Naive thymus-derived CD4-positive, alpha-beta T cell (primary cell): ENCODE results near the gene ENTHD1. TPM values are rescaled to one million over a fixed set of nuclear protein-coding genes. Genes with fewer than 3 reads are reported as not detected.
A peak's percentile ranks its signal among the peaks of the same experiment; 100 is the strongest.

Experiments
- ATAC-seq: fragments of 150-1000 bp; cut with Tn5 transposase; 2 replicates; pipeline ENCODE4 v1.10.0; 2021; ENCODE audit warnings: mild to moderate bottlenecking, moderate library complexity
- CTCF ChIA-PET: fragments of 350-600 bp; sonication (Branson Sonifier 250); formaldehyde crosslinking; loops from one replicate; lab custom pipeline; 2021; ENCODE audit warnings: antibody characterized with exemption; lab: Charles Lee
- POLR2A ChIA-PET: fragments of 350-600 bp; sonication (Branson Sonifier 250); formaldehyde crosslinking; loops from one replicate; lab custom pipeline; 2021; ENCODE audit warnings: antibody characterized with exemption, inconsistent platforms; lab: Charles Lee
- DNase-seq, 9 donors: peaks; one replicate each; pipeline versions ENCODE4 v3.0.0 to v3.0.0-alpha.2; 2020 to 2022; ENCODE audit warnings: mixed read lengths in 1 of 9
- H3K27ac ChIP-seq: one replicate; pipeline ENCODE4 v1.7.0; 2013; ENCODE audit warnings: mild to moderate bottlenecking, low read depth, low read length, moderate library complexity
- H3K27me3 ChIP-seq, 2 donors: one replicate each; pipeline ENCODE4 v1.7.0; 2013; ENCODE audit warnings: low read length in 2 of 2, mild to moderate bottlenecking in 2 of 2, moderate library complexity in 2 of 2; ENCODE audit not compliant: control insufficient read depth in 2 of 2, insufficient read depth in 2 of 2
- H3K36me3 ChIP-seq, 3 experiments: 1 replicate in 2 of 3; 2 replicates in 1 of 3; pipeline ENCODE4 v1.7.0; 2013; ENCODE audit warnings: low read length in 3 of 3, mild to moderate bottlenecking in 3 of 3, moderate library complexity in 1 of 3; ENCODE audit not compliant: insufficient read depth in 3 of 3, control insufficient read depth in 2 of 3
- H3K4me1 ChIP-seq, 2 donors: one replicate each; pipeline ENCODE4 v1.7.0; 2013; ENCODE audit warnings: low read length in 2 of 2, mild to moderate bottlenecking in 2 of 2, moderate library complexity in 1 of 2; ENCODE audit not compliant: control insufficient read depth in 2 of 2, insufficient read depth in 2 of 2
- H3K4me3 ChIP-seq: 2 replicates; pipeline ENCODE4 v1.7.0; 2013; ENCODE audit warnings: mild to moderate bottlenecking, low read length
- H3K9me3 ChIP-seq, 3 experiments: 1 replicate in 2 of 3; 2 replicates in 1 of 3; pipeline ENCODE4 v1.7.0; 2013; ENCODE audit warnings: low read length in 3 of 3; ENCODE audit not compliant: control insufficient read depth in 2 of 3
- H3K27ac Mint-ChIP-seq, 9 donors: one replicate each; pipeline ENCODE4 v1.8.0; 2020 to 2022; ENCODE audit warnings: mixed read lengths in 9 of 9, mild to moderate bottlenecking in 8 of 9, moderate library complexity in 5 of 9, inconsistent platforms in 2 of 9
- H3K27me3 Mint-ChIP-seq, 5 donors: one replicate each; pipeline ENCODE4 v1.8.0; 2021 to 2022; ENCODE audit warnings: mixed read lengths in 5 of 5, mild to moderate bottlenecking in 1 of 5
- H3K36me3 Mint-ChIP-seq, 5 donors: one replicate each; pipeline ENCODE4 v1.8.0; 2020 to 2022; ENCODE audit warnings: mixed read lengths in 5 of 5, mild to moderate bottlenecking in 3 of 5, inconsistent platforms in 1 of 5
- H3K4me1 Mint-ChIP-seq, 7 donors: one replicate each; pipeline ENCODE4 v1.8.0; 2020 to 2022; ENCODE audit warnings: mixed read lengths in 7 of 7, mild to moderate bottlenecking in 3 of 7, inconsistent platforms in 1 of 7
- H3K4me3 Mint-ChIP-seq, 10 donors: one replicate each; pipeline ENCODE4 v1.8.0; 2020 to 2022; ENCODE audit warnings: mild to moderate bottlenecking in 10 of 10, mixed read lengths in 10 of 10, moderate library complexity in 6 of 10, inconsistent platforms in 2 of 10
- H3K9me3 Mint-ChIP-seq, 11 donors: one replicate each; pipeline ENCODE4 v1.8.0; 2020 to 2022; ENCODE audit warnings: mixed read lengths in 11 of 11, mild to moderate bottlenecking in 4 of 11, inconsistent platforms in 1 of 11, moderate library complexity in 1 of 11
- intact Hi-C, 2 donors: fragments of 100-400 bp; cut with micrococcal nuclease; formaldehyde crosslinking; loops; one replicate each; pipeline ENCODE4 v1.15.1; 2023
- polyA plus RNA-seq, 2 donors: library from polyadenylated mRNA; unstranded; fragments of 300-500 nt; fragmentation: Illumina TruSeq; gene quantifications; one replicate each; pipeline ENCODE4 v1.2.3, GENCODE V29; 2021
- total RNA-seq, 6 experiments: library from RNA in 5 of 6; stranded (reverse) in 5 of 6; gene quantifications; 1 replicate in 5 of 6; 2 replicates in 1 of 6; pipeline ENCODE4 v1.2.3 and lab custom pipeline; 2021 to 2026

The ENTHD1 gene
- total and polyA plus RNA-seq, 7 experiments from 2014 or later = 0.12 to 0.60 (median 0.24) TPM; not detected in 2

- POLR2A ChIA-PET = interaction anchor here (1.1 kb wide), 1 partner anchor 177 kb away, joined by 4 read pairs; no protein-coding TSS in a partner anchor
- Histone ChIP-seq H3K4me1 (no peaks in the 10 kb centered on the region), H3K9me3 (no peaks in the 10 kb centered on the region), H3K27me3 (peaks cover 0 to 4% of the 10 kb centered on the region in 2 donors), H3K4me3 (no peak overlapping the region), H3K36me3 (no peaks in the 10 kb centered on the region), H3K27ac (no peak overlapping the region)
- Mint-ChIP-seq H3K27me3 (peaks cover 0 to 44% (median 0%) of the 10 kb centered on the region in 5 donors), H3K4me1 (peaks cover 0 to 6% (median 0%) of the 10 kb centered on the region in 7 donors), H3K27ac (no peak overlapping the region), H3K9me3 (no peaks in the 10 kb centered on the region), H3K36me3 (no peaks in the 10 kb centered on the region), H3K4me3 (no peak overlapping the region)
- ATAC-seq = no peak
- DNase-seq = no peak
- intact Hi-C loops = no loop called here
- CTCF ChIA-PET = no interaction called here
These were observed 74.1 kb downstream of the ENTHD1 start for GRCh38 chr22:39819429-39819828.

- H3K9me3 Mint-ChIP-seq = no peaks in the 10 kb centered on the region
- Histone ChIP-seq H3K9me3 (no peaks in the 10 kb centered on the region), H3K27me3 (peaks cover 0 to 4% of the 10 kb centered on the region in 2 donors), H3K4me1 (no peaks in the 10 kb centered on the region), H3K4me3 (no peak overlapping the region), H3K27ac (no peak overlapping the region), H3K36me3 (no peaks in the 10 kb centered on the region)
- H3K27me3 Mint-ChIP-seq = peaks cover 0 to 51% (median 0%) of the 10 kb centered on the region in 5 donors
- no peak for DNase-seq
- CTCF ChIA-PET = no interaction called here
- POLR2A ChIA-PET = no interaction called here
- no peak overlapping the region for H3K4me3 Mint-ChIP-seq
- peak overlapping the region in 1 of 9 donors; percentile 41 for H3K27ac Mint-ChIP-seq
- intact Hi-C loops = no loop called here
- H3K4me1 Mint-ChIP-seq = peaks cover 0 to 6% (median 0%) of the 10 kb centered on the region in 7 donors
- no peaks in the 10 kb centered on the region for H3K36me3 Mint-ChIP-seq
- no peak for ATAC-seq
These were observed 75.5 kb downstream of the ENTHD1 start for GRCh38 chr22:39818094-39818493.

GRCh38 chr22:39815932-39816331, 77.6 kb downstream of the ENTHD1 start:
- H3K4me1 Mint-ChIP-seq = peaks cover 0 to 6% (median 0%) of the 10 kb centered on the region in 7 donors
- no peak for ATAC-seq
- Histone ChIP-seq H3K4me1 (no peaks in the 10 kb centered on the region), H3K9me3 (no peaks in the 10 kb centered on the region), H3K4me3 (no peak overlapping the region), H3K27me3 (peaks cover 0 to 4% of the 10 kb centered on the region in 2 donors), H3K27ac (no peak overlapping the region), H3K36me3 (no peaks in the 10 kb centered on the region)
- H3K27ac Mint-ChIP-seq = no peak overlapping the region
- H3K27me3 Mint-ChIP-seq = peaks cover 0 to 53% (median 0%) of the 10 kb centered on the region in 5 donors
- peaks cover 0 to 4% (median 0%) of the 10 kb centered on the region in 5 donors for H3K36me3 Mint-ChIP-seq
- H3K9me3 Mint-ChIP-seq = no peaks in the 10 kb centered on the region
- ChIA-PET POLR2A (interaction anchor here (0.7 kb wide), 1 partner anchor 9 kb away, joined by 3 read pairs; no protein-coding TSS in a partner anchor), CTCF (no interaction called here)
- no peak overlapping the region for H3K4me3 Mint-ChIP-seq
- no peak for DNase-seq
- intact Hi-C loops = no loop called here

- ATAC-seq (no peak), DNase-seq (no peak)
- no peaks in the 10 kb centered on the region for H3K9me3 Mint-ChIP-seq
- intact Hi-C loops = no loop called here
- ChIA-PET CTCF (no interaction called here), POLR2A (interaction anchor here (0.6 kb wide), 1 partner anchor 1975 kb away, joined by 3 read pairs; no protein-coding TSS in a partner anchor)
- peaks cover 0 to 4% (median 0%) of the 10 kb centered on the region in 5 donors for H3K36me3 Mint-ChIP-seq
- no peak overlapping the region for H3K27ac ChIP-seq
- no peak overlapping the region for H3K4me3 ChIP-seq
- H3K4me1 ChIP-seq = no peaks in the 10 kb centered on the region
- peaks cover 0 to 4% (median 0%) of the 10 kb centered on the region in 7 donors for H3K4me1 Mint-ChIP-seq
- H3K27me3 Mint-ChIP-seq = peaks cover 0 to 47% (median 0%) of the 10 kb centered on the region in 5 donors
- no peaks in the 10 kb centered on the region for H3K9me3 ChIP-seq
- peaks cover 0 to 4% of the 10 kb centered on the region in 2 donors for H3K27me3 ChIP-seq
- no peak overlapping the region for H3K4me3 Mint-ChIP-seq
- H3K36me3 ChIP-seq = no peaks in the 10 kb centered on the region
- H3K27ac Mint-ChIP-seq = no peak overlapping the region
These were observed 78.7 kb downstream of the ENTHD1 start for GRCh38 chr22:39814899-39815298.

- no peaks in the 10 kb centered on the region for H3K27me3 ChIP-seq
- peaks cover 0 to 4% of the 10 kb centered on the region in 2 donors for H3K4me1 ChIP-seq
- H3K4me3 Mint-ChIP-seq = no peak overlapping the region
- ChIA-PET CTCF (interaction anchor here (0.6 to 1.0 kb wide), 3 partner anchors 35 to 741 kb away, joined by 3 to 4 read pairs (median 4); no protein-coding TSS in a partner anchor), POLR2A (interaction anchor here (0.6 to 0.8 kb wide), 2 partner anchors 30 to 573 kb away, joined by 3 to 4 read pairs; no protein-coding TSS in a partner anchor)
- peaks cover 0 to 4% (median 3%) of the 10 kb centered on the region in 5 donors for H3K36me3 Mint-ChIP-seq
- intact Hi-C loops = loop anchor here in 1 of 2 donors (5.0 to 10.0 kb wide), 2 partner anchors 38 to 75 kb away; no protein-coding TSS in a partner anchor
- no peak overlapping the region for H3K27ac Mint-ChIP-seq
- no peak for DNase-seq
- H3K4me1 Mint-ChIP-seq = peaks cover 20 to 31% (median 26%) of the 10 kb centered on the region in 7 donors
- no peak overlapping the region for H3K4me3 ChIP-seq
- ATAC-seq = no peak
- H3K27ac ChIP-seq = no peak overlapping the region
- H3K9me3 ChIP-seq = no peaks in the 10 kb centered on the region
- no peaks in the 10 kb centered on the region for H3K36me3 ChIP-seq
- H3K9me3 Mint-ChIP-seq = no peaks in the 10 kb centered on the region
- H3K27me3 Mint-ChIP-seq = peaks cover 0 to 22% (median 0%) of the 10 kb centered on the region in 5 donors
These were observed 83.6 kb downstream of the ENTHD1 start for GRCh38 chr22:39809772-39810557.

GRCh38 chr22:39808081-39808480, 85.5 kb downstream of the ENTHD1 start:
- Mint-ChIP-seq H3K27me3 (peaks cover 0 to 17% (median 4%) of the 10 kb centered on the region in 5 donors), H3K4me3 (no peak overlapping the region), H3K4me1 (peaks cover 22 to 32% (median 27%) of the 10 kb centered on the region in 7 donors), H3K36me3 (peaks cover 0 to 7% (median 6%) of the 10 kb centered on the region in 5 donors), H3K9me3 (peaks cover 0 to 5% (median 0%) of the 10 kb centered on the region in 11 donors), H3K27ac (no peak overlapping the region)
- Histone ChIP-seq H3K27ac (no peak overlapping the region), H3K4me1 (peaks cover 0 to 4% of the 10 kb centered on the region in 2 donors), H3K9me3 (no peaks in the 10 kb centered on the region), H3K27me3 (no peaks in the 10 kb centered on the region), H3K36me3 (no peaks in the 10 kb centered on the region), H3K4me3 (no peak overlapping the region)
- ChIA-PET POLR2A (no interaction called here), CTCF (interaction anchor here (0.6 kb wide), 1 partner anchor 145 kb away, joined by 4 read pairs; no protein-coding TSS in a partner anchor)
- intact Hi-C loops = loop anchor here in 1 of 2 donors (5.0 to 10.0 kb wide), 2 partner anchors 36 to 73 kb away; no protein-coding TSS in a partner anchor
- ATAC-seq = no peak
- DNase-seq = no peak
